ENCODE data around the gene CACNA1B.

CACNA1B gene

GRCh38 chr9:138060365-138060764, 182.8 kb downstream of the CACNA1B start:
- no peak for DNase-seq (ENCODE audit: low read depth)
- peaks cover 6% of the 10 kb centered on the region for H3K27me3 ChIP-seq (replicated peaks; ENCODE audit: control insufficient read depth, insufficient read depth, low read length)
- H3K9me3 ChIP-seq (ENCODE audit: control insufficient read depth, low read length): no peaks in the 10 kb centered on the region
- no peaks in the 10 kb centered on the region for H3K36me3 ChIP-seq (ENCODE audit: control insufficient read depth, insufficient read depth, low read length, severe bottlenecking)
- H3K9ac ChIP-seq (ENCODE audit: low read length): no peak overlapping the region
- no peak overlapping the region for H3K4me3 ChIP-seq (ENCODE audit: low read length)
- no peaks in the 10 kb centered on the region for H3K4me1 ChIP-seq (ENCODE audit: control insufficient read depth, insufficient read depth, low read length)

GRCh38 chr9:138060881-138061280, 183.3 kb downstream of the CACNA1B start:
- no peaks in the 10 kb centered on the region for H3K9me3 ChIP-seq (ENCODE audit: control insufficient read depth, low read length)
- no peaks in the 10 kb centered on the region for H3K4me1 ChIP-seq (ENCODE audit: control insufficient read depth, insufficient read depth, low read length)
- H3K27me3 ChIP-seq (replicated peaks; ENCODE audit: control insufficient read depth, insufficient read depth, low read length): peaks cover 11% of the 10 kb centered on the region
- no peak for DNase-seq (ENCODE audit: low read depth)
- H3K36me3 ChIP-seq (ENCODE audit: control insufficient read depth, insufficient read depth, low read length, severe bottlenecking): no peaks in the 10 kb centered on the region
- no peak overlapping the region for H3K4me3 ChIP-seq (ENCODE audit: low read length)
- H3K9ac ChIP-seq (ENCODE audit: low read length): no peak overlapping the region

GRCh38 chr9:138061631-138062030, 184.0 kb downstream of the CACNA1B start:
- DNase-seq (ENCODE audit: low read depth): no peak
- no peaks in the 10 kb centered on the region for H3K9me3 ChIP-seq (ENCODE audit: control insufficient read depth, low read length)

GRCh38 chr9:138062196-138062595, 184.6 kb downstream of the CACNA1B start:
- H3K9ac ChIP-seq (ENCODE audit: low read length): no peak overlapping the region
- DNase-seq (ENCODE audit: low read depth): no peak
- no peak overlapping the region for H3K4me3 ChIP-seq (ENCODE audit: low read length)
- H3K27me3 ChIP-seq (replicated peaks; ENCODE audit: control insufficient read depth, insufficient read depth, low read length): peaks cover 15% of the 10 kb centered on the region
- no peaks in the 10 kb centered on the region for H3K4me1 ChIP-seq (ENCODE audit: control insufficient read depth, insufficient read depth, low read length)
- H3K36me3 ChIP-seq (ENCODE audit: control insufficient read depth, insufficient read depth, low read length, severe bottlenecking): no peaks in the 10 kb centered on the region
- no peaks in the 10 kb centered on the region for H3K9me3 ChIP-seq (ENCODE audit: control insufficient read depth, low read length)

More at GRCh38 chr9:138061631-138062030, 184.0 kb downstream of the CACNA1B start:
- no peak overlapping the region for H3K4me3 ChIP-seq (ENCODE audit: low read length)
- H3K9ac ChIP-seq (ENCODE audit: low read length): no peak overlapping the region
- H3K4me1 ChIP-seq (ENCODE audit: control insufficient read depth, insufficient read depth, low read length): no peaks in the 10 kb centered on the region
- peaks cover 16% of the 10 kb centered on the region for H3K27me3 ChIP-seq (replicated peaks; ENCODE audit: control insufficient read depth, insufficient read depth, low read length)
- H3K36me3 ChIP-seq (ENCODE audit: control insufficient read depth, insufficient read depth, low read length, severe bottlenecking): no peaks in the 10 kb centered on the region

GRCh38 chr9:138063033-138063432, 185.5 kb downstream of the CACNA1B start:
- no peak for DNase-seq (ENCODE audit: low read depth)
- no peak overlapping the region for H3K4me3 ChIP-seq (ENCODE audit: low read length)
- no peaks in the 10 kb centered on the region for H3K9me3 ChIP-seq (ENCODE audit: control insufficient read depth, low read length)
- H3K9ac ChIP-seq (ENCODE audit: low read length): no peak overlapping the region
- H3K36me3 ChIP-seq (ENCODE audit: control insufficient read depth, insufficient read depth, low read length, severe bottlenecking): no peaks in the 10 kb centered on the region
- H3K4me1 ChIP-seq (ENCODE audit: control insufficient read depth, insufficient read depth, low read length): no peaks in the 10 kb centered on the region
- H3K27me3 ChIP-seq (replicated peaks; ENCODE audit: control insufficient read depth, insufficient read depth, low read length): peaks cover 10% of the 10 kb centered on the region

- no peaks in the 10 kb centered on the region for H3K9me3 ChIP-seq (ENCODE audit: control insufficient read depth, low read length)
- DNase-seq (ENCODE audit: low read depth): no peak
These were observed 186.2 kb downstream of the CACNA1B start for GRCh38 chr9:138063785-138064184.

GRCh38 chr9:138064547-138064946, 187.0 kb downstream of the CACNA1B start:
- Histone ChIP-seq H3K9me3 (ENCODE audit: control insufficient read depth, low read length) (no peaks in the 10 kb centered on the region), H3K27me3 (replicated peaks; ENCODE audit: control insufficient read depth, insufficient read depth, low read length) (peaks cover 10% of the 10 kb centered on the region), H3K4me3 (ENCODE audit: low read length) (no peak overlapping the region), H3K9ac (ENCODE audit: low read length) (no peak overlapping the region), H3K4me1 (ENCODE audit: control insufficient read depth, insufficient read depth, low read length) (no peaks in the 10 kb centered on the region), H3K36me3 (ENCODE audit: control insufficient read depth, insufficient read depth, low read length, severe bottlenecking) (no peaks in the 10 kb centered on the region)
- DNase-seq (ENCODE audit: low read depth): no peak

More at GRCh38 chr9:138063785-138064184, 186.2 kb downstream of the CACNA1B start:
- Histone ChIP-seq H3K9ac (ENCODE audit: low read length) (no peak overlapping the region), H3K27me3 (replicated peaks; ENCODE audit: control insufficient read depth, insufficient read depth, low read length) (peaks cover 10% of the 10 kb centered on the region), H3K36me3 (ENCODE audit: control insufficient read depth, insufficient read depth, low read length, severe bottlenecking) (no peaks in the 10 kb centered on the region), H3K4me3 (ENCODE audit: low read length) (no peak overlapping the region), H3K4me1 (ENCODE audit: control insufficient read depth, insufficient read depth, low read length) (no peaks in the 10 kb centered on the region)

- Histone ChIP-seq H3K9me3 (ENCODE audit: control insufficient read depth, low read length) (no peaks in the 10 kb centered on the region), H3K9ac (ENCODE audit: low read length) (no peak overlapping the region), H3K4me1 (ENCODE audit: control insufficient read depth, insufficient read depth, low read length) (no peaks in the 10 kb centered on the region), H3K4me3 (ENCODE audit: low read length) (no peak overlapping the region), H3K27me3 (replicated peaks; ENCODE audit: control insufficient read depth, insufficient read depth, low read length) (peaks cover 10% of the 10 kb centered on the region), H3K36me3 (ENCODE audit: control insufficient read depth, insufficient read depth, low read length, severe bottlenecking) (no peaks in the 10 kb centered on the region)
- no peak for DNase-seq (ENCODE audit: low read depth)
These were observed 187.7 kb downstream of the CACNA1B start for GRCh38 chr9:138065287-138065686.

- H3K27me3 ChIP-seq (replicated peaks; ENCODE audit: control insufficient read depth, insufficient read depth, low read length): peaks cover 10% of the 10 kb centered on the region
- no peak overlapping the region for H3K4me3 ChIP-seq (ENCODE audit: low read length)
- DNase-seq (ENCODE audit: low read depth): no peak
- H3K36me3 ChIP-seq (ENCODE audit: control insufficient read depth, insufficient read depth, low read length, severe bottlenecking): no peaks in the 10 kb centered on the region
- H3K9me3 ChIP-seq (ENCODE audit: control insufficient read depth, low read length): no peaks in the 10 kb centered on the region
- H3K4me1 ChIP-seq (ENCODE audit: control insufficient read depth, insufficient read depth, low read length): no peaks in the 10 kb centered on the region
- no peak overlapping the region for H3K9ac ChIP-seq (ENCODE audit: low read length)
These were observed 188.5 kb downstream of the CACNA1B start for GRCh38 chr9:138066049-138066448.

- no peak for DNase-seq (ENCODE audit: low read depth)
- H3K27me3 ChIP-seq (replicated peaks; ENCODE audit: control insufficient read depth, insufficient read depth, low read length): peaks cover 23% of the 10 kb centered on the region
- no peak overlapping the region for H3K9ac ChIP-seq (ENCODE audit: low read length)
- no peaks in the 10 kb centered on the region for H3K9me3 ChIP-seq (ENCODE audit: control insufficient read depth, low read length)
- H3K4me1 ChIP-seq (ENCODE audit: control insufficient read depth, insufficient read depth, low read length): no peaks in the 10 kb centered on the region
- no peak overlapping the region for H3K4me3 ChIP-seq (ENCODE audit: low read length)
- no peaks in the 10 kb centered on the region for H3K36me3 ChIP-seq (ENCODE audit: control insufficient read depth, insufficient read depth, low read length, severe bottlenecking)
These were observed 190.2 kb downstream of the CACNA1B start for GRCh38 chr9:138067613-138068367.

GRCh38 chr9:138068601-138069035, 191.0 kb downstream of the CACNA1B start:
- no peaks in the 10 kb centered on the region for H3K9me3 ChIP-seq (ENCODE audit: control insufficient read depth, low read length)
- peaks cover 30% of the 10 kb centered on the region for H3K27me3 ChIP-seq (replicated peaks; ENCODE audit: control insufficient read depth, insufficient read depth, low read length)
- H3K4me3 ChIP-seq (ENCODE audit: low read length): no peak overlapping the region
- H3K4me1 ChIP-seq (ENCODE audit: control insufficient read depth, insufficient read depth, low read length): no peaks in the 10 kb centered on the region
- H3K9ac ChIP-seq (ENCODE audit: low read length): no peak overlapping the region
- H3K36me3 ChIP-seq (ENCODE audit: control insufficient read depth, insufficient read depth, low read length, severe bottlenecking): no peaks in the 10 kb centered on the region
- no peak for DNase-seq (ENCODE audit: low read depth)
